ENCODE measurements around the gene ALKBH8.
A peak's percentile ranks its signal among the peaks of the same experiment; 100 is the strongest.
"Not testable (repeated sequence)": the region's sequence is repeated elsewhere in the genome, so short reads cannot be mapped to it uniquely, and the experiment has no call there.

The ALKBH8 gene

GRCh38 chr11:107577346-107577711, 11.8 kb upstream of the ALKBH8 start:
- DNase-seq: no peak

GRCh38 chr11:107576497-107577345, 11.2 kb upstream of the ALKBH8 start:
- peak; percentile 65 for DNase-seq

- no peak for DNase-seq
These were observed 7.9 kb upstream of the ALKBH8 start for GRCh38 chr11:107573438-107573837.

GRCh38 chr11:107570015-107570414, 4.5 kb upstream of the ALKBH8 start:
- DNase-seq: no peak

GRCh38 chr11:107567739-107568335, 2.3 kb upstream of the ALKBH8 start:
- DNase-seq: no peak

GRCh38 chr11:107566569-107566968, 1.0 kb upstream of the ALKBH8 start:
- no peak for DNase-seq

- not testable (repeated sequence) for DNase-seq
These were observed 493 bp upstream of the ALKBH8 start for GRCh38 chr11:107565955-107566501.

GRCh38 chr11:107564877-107565218, 687 bp downstream of the ALKBH8 start:
- DNase-seq: no peak

- peak; percentile 27 for DNase-seq
These were observed 1.8 kb downstream of the ALKBH8 start for GRCh38 chr11:107563702-107564101.

- no peak for DNase-seq
These were observed 2.8 kb downstream of the ALKBH8 start for GRCh38 chr11:107562647-107563208.

- no peak for DNase-seq
These were observed 3.8 kb downstream of the ALKBH8 start for GRCh38 chr11:107561688-107562087.

GRCh38 chr11:107550304-107550703, 15.2 kb downstream of the ALKBH8 start:
- DNase-seq: no peak

GRCh38 chr11:107549954-107550285, 15.6 kb downstream of the ALKBH8 start:
- DNase-seq: no peak

GRCh38 chr11:107549253-107549953, 16.1 kb downstream of the ALKBH8 start:
- DNase-seq: peak; percentile 28

- no peak for DNase-seq
These were observed 17.6 kb downstream of the ALKBH8 start for GRCh38 chr11:107547961-107548360.

GRCh38 chr11:107545101-107545514, 20.4 kb downstream of the ALKBH8 start:
- no peak for DNase-seq

- DNase-seq: no peak
These were observed 26.7 kb downstream of the ALKBH8 start for GRCh38 chr11:107538821-107539220.

GRCh38 chr11:107538239-107538638, 27.3 kb downstream of the ALKBH8 start:
- DNase-seq: no peak

- not testable (repeated sequence) for DNase-seq
These were observed 28.4 kb downstream of the ALKBH8 start for GRCh38 chr11:107537155-107537554.

- no peak for DNase-seq
These were observed 39.3 kb downstream of the ALKBH8 start for GRCh38 chr11:107526197-107526596.

GRCh38 chr11:107508858-107509244, 56.7 kb downstream of the ALKBH8 start:
- DNase-seq: no peak

GRCh38 chr11:107508201-107508857, 57.2 kb downstream of the ALKBH8 start:
- DNase-seq: no peak

- no peak for DNase-seq
These were observed 59.8 kb downstream of the ALKBH8 start for GRCh38 chr11:107505647-107506225.
